Neuron (in vitro differentiated cells): ENCODE results near the gene KIZ.

Experiments
- H2AFZ ChIP-seq: one replicate; pipeline ENCODE4 v1.6.1; 2013; ENCODE audit warnings: low read depth, mild to moderate bottlenecking, inconsistent platforms, low read length, moderate library complexity
- H3K27me3 ChIP-seq: one replicate; pipeline ENCODE4 v1.6.1; 2013; ENCODE audit warnings: low read length; ENCODE audit not compliant: insufficient read depth
- H3K36me3 ChIP-seq: one replicate; pipeline ENCODE4 v1.6.1; 2013; ENCODE audit warnings: low read length; ENCODE audit not compliant: insufficient read depth
- H3K4me1 ChIP-seq: one replicate; pipeline ENCODE4 v1.6.1; 2013; ENCODE audit warnings: low read length; ENCODE audit not compliant: insufficient read depth
- H3K4me3 ChIP-seq: 2 replicates; pipeline ENCODE4 v1.5.1; 2013; ENCODE audit warnings: mild to moderate bottlenecking, low read length, moderate library complexity
- H3K9me3 ChIP-seq: one replicate; pipeline ENCODE4 v1.6.1; 2013; ENCODE audit warnings: low read length

The KIZ gene

GRCh38 chr20:21208999-21209398 is 83.1 kb downstream of the KIZ start:
- Histone ChIP-seq H3K9me3 (no peaks in the 10 kb centered on the region), H2AFZ (no peak overlapping the region), H3K27me3 (no peaks in the 10 kb centered on the region), H3K36me3 (no peaks in the 10 kb centered on the region), H3K4me3 (no peak overlapping the region), H3K4me1 (peaks cover 2% of the 10 kb centered on the region)

DNA sequence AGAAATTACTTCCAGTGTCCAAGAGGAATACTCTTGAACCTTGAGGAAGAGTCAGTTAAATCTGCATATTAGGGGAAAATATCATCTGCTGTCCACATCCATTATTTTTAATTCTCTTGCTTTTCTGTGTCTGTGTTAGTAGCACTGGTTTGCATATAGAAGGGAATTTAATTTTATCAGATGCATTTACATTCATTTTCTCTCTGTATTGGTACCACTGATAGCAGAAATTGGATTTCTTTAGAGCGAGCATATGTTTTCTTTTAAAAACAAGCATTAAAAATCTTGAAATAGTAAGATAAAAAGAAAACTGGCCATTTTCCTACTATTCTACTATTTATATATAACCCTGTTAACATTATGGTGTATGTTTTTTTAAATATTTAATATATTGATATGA is 83.8 kb downstream of the KIZ start:
- peaks cover 8% of the 10 kb centered on the region for H3K4me1 ChIP-seq
- no peaks in the 10 kb centered on the region for H3K9me3 ChIP-seq
- H3K27me3 ChIP-seq = no peaks in the 10 kb centered on the region
- H3K36me3 ChIP-seq = no peaks in the 10 kb centered on the region
- no peak overlapping the region for H3K4me3 ChIP-seq
- H2AFZ ChIP-seq = no peak overlapping the region

DNA sequence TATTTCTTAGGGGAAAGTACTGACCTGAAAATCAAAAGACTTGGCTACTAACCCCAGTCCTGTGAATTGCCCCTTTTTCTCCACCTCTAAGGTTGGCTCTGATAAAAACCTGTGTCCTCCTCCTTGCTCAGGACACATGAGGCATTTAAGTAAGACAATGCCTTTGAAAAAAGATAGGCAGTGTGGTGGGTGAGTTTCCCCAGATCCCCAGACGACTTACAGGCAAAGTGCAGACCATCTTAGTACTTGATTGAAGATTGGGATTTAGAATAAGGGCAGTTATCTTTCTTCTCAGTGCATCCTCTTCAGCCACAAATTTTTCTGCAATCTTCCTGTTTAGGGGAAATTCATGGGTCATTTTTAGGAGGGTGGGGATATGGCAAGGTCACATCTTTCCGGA is 87.8 kb downstream of the KIZ start:
- no peak overlapping the region for H3K4me3 ChIP-seq
- no peaks in the 10 kb centered on the region for H3K27me3 ChIP-seq
- H2AFZ ChIP-seq = no peak overlapping the region
- no peaks in the 10 kb centered on the region for H3K9me3 ChIP-seq
- peaks cover 12% of the 10 kb centered on the region for H3K4me1 ChIP-seq
- no peaks in the 10 kb centered on the region for H3K36me3 ChIP-seq

DNA sequence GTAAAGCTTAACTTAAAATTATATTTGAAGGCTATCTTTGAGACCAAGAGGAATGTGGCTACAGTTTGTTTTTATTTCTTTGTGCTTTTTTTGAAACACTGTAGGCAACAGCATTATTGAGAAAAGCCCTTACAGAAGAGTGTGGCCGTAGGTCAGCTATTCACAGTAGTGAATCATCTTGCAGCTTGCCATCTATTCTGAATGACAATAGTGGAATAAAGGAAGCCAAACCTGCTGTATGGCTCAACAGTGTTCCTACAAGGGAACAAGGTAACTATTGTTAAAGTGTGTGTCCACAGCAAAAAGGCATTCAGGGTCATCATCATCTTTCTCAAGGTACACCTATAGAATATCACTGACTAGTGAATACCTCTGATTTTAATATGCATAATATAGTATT is 88.5 kb downstream of the KIZ start:
- peaks cover 12% of the 10 kb centered on the region for H3K4me1 ChIP-seq
- no peak overlapping the region for H2AFZ ChIP-seq
- no peaks in the 10 kb centered on the region for H3K36me3 ChIP-seq
- no peak overlapping the region for H3K4me3 ChIP-seq
- no peaks in the 10 kb centered on the region for H3K9me3 ChIP-seq
- H3K27me3 ChIP-seq = no peaks in the 10 kb centered on the region

DNA sequence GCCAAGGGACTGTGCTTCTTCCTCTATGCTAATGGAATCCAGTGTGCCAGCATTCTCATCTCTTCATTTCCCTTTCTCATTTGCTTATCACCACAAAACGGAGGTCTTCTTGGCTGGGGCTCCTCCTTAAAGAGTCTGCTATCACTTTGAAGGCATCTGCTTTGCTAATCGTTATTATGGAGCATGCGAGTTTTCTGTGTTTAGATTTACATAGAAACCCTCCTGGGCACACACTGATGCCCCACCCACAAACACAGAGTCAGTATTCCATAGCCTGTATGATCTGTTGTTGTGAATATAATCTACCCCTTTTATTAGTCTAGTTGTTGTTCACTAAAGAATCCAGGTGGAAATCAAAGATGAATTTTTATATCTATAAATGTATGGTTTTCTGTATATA is 93.8 kb downstream of the KIZ start:
- Histone ChIP-seq H3K9me3 (no peaks in the 10 kb centered on the region), H3K4me1 (peaks cover 9% of the 10 kb centered on the region), H3K4me3 (no peak overlapping the region), H3K36me3 (no peaks in the 10 kb centered on the region), H2AFZ (no peak overlapping the region), H3K27me3 (no peaks in the 10 kb centered on the region)

DNA sequence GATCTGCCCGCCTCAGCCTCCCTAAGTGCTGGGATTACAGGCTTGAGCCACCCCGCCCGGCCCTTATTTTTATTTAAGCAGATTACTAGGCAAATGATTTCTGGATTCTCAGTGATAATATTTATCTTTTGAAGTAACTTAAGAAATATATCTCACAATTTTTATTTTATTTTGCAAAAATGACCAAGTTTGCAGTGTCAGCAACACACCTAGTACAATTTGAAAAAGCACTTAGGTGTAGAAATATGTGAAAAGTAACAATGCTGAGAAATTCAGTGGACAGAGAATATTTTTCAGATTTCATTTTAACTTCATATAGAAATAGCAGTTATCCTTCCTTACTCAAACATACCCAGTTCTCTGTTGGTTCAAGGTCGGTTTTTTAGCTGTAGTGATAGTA is 98.3 kb downstream of the KIZ start:
- H3K27me3 ChIP-seq = no peaks in the 10 kb centered on the region
- H3K4me1 ChIP-seq = peaks cover 17% of the 10 kb centered on the region
- no peak overlapping the region for H3K4me3 ChIP-seq
- no peaks in the 10 kb centered on the region for H3K36me3 ChIP-seq
- H3K9me3 ChIP-seq = no peaks in the 10 kb centered on the region
- H2AFZ ChIP-seq = no peak overlapping the region

DNA sequence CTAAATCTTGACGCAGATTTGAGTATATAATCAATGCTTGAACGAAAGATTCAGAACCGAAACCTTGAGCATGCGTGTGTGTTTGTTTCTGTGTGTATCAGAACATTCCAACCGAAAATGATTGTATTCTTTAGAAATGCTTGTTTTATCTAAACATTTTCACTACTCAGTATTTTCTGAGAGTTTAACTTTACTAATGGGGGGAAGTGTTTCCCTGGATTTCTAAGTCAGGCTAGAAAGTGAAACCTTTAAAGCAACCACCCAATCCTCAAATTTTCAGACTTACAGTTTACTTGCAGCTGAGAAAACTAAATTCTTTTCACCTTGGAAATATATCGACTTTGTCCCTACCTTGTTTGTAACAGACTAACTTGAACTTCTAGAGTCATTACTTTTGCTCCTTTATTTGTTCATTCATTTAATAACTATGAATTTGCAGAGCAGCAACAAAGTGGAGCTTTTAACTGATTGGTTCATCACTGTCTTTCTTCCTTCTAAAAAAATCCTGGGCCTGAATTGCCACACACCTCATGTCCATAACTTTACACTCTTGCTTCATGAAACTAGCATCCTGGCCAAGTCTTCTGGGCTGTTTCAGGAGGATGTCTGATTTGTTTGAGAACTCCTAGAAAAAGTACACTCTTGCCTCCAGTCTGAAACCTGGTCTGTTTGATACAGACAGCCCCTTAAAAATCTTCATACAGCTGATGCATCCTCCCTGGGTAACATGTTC is 99.5 kb downstream of the KIZ start:
- Histone ChIP-seq H3K4me1 (peaks cover 17% of the 10 kb centered on the region), H2AFZ (no peak overlapping the region), H3K9me3 (no peaks in the 10 kb centered on the region), H3K36me3 (no peaks in the 10 kb centered on the region), H3K27me3 (no peaks in the 10 kb centered on the region), H3K4me3 (no peak overlapping the region)

DNA sequence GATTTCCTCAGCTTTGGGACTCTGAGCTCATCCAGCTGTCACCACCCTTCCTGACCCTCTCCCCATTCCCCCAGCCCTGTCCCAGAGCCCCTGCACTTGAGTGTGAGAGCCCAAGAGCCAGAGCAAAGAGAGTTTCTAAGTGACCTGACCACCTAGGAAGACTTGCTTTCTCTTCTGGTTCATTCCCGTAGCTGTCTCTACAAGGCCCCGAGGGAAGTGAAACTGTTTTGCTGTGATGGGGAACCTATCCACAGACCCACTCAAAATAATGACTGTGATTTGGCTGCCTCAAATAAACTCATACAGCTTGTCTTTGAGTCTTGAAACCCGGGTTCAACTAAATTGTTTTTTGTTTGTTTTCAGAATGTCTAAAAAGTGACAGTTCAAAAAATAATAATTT is 102.6 kb downstream of the KIZ start:
- Histone ChIP-seq H3K9me3 (no peaks in the 10 kb centered on the region), H3K36me3 (no peaks in the 10 kb centered on the region), H3K4me3 (no peak overlapping the region), H3K27me3 (no peaks in the 10 kb centered on the region), H3K4me1 (peaks cover 40% of the 10 kb centered on the region), H2AFZ (no peak overlapping the region)

DNA sequence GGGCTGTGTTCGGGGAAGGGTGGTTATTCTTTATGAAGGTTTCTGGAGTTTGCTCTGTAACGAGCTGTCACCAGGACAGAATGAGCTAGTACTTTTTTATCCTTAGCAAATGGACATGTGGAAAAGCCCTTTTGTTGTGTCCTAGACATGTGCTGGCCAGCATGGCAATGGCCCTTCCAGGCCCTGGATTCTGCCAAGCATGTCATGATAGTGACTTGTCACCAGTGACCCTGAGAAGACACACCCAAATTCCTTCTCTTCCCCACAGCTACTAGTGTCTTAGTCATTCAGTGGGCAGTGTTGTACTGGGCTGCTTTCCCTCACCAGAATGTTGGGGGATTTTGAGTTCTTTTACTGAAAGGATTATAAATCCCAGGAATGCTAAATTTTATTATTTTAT is 103.3 kb downstream of the KIZ start:
- Histone ChIP-seq H3K9me3 (no peaks in the 10 kb centered on the region), H3K36me3 (no peaks in the 10 kb centered on the region), H3K4me1 (peaks cover 45% of the 10 kb centered on the region), H3K27me3 (no peaks in the 10 kb centered on the region), H2AFZ (no peak overlapping the region), H3K4me3 (no peak overlapping the region)

GRCh38 chr20:21230220-21230619 is 104.3 kb downstream of the KIZ start:
- no peaks in the 10 kb centered on the region for H3K36me3 ChIP-seq
- no peaks in the 10 kb centered on the region for H3K27me3 ChIP-seq
- peaks cover 45% of the 10 kb centered on the region for H3K4me1 ChIP-seq
- no peaks in the 10 kb centered on the region for H3K9me3 ChIP-seq
- no peak overlapping the region for H2AFZ ChIP-seq
- H3K4me3 ChIP-seq = no peak overlapping the region

GRCh38 chr20:21230686-21231085 is 104.8 kb downstream of the KIZ start:
- Histone ChIP-seq H3K36me3 (no peaks in the 10 kb centered on the region), H3K9me3 (no peaks in the 10 kb centered on the region), H3K27me3 (no peaks in the 10 kb centered on the region), H3K4me3 (no peak overlapping the region), H3K4me1 (peaks cover 50% of the 10 kb centered on the region), H2AFZ (no peak overlapping the region)

GRCh38 chr20:21232546-21233280 is 106.8 kb downstream of the KIZ start:
- no peaks in the 10 kb centered on the region for H3K9me3 ChIP-seq
- H3K27me3 ChIP-seq = no peaks in the 10 kb centered on the region
- peaks cover 47% of the 10 kb centered on the region for H3K4me1 ChIP-seq
- no peaks in the 10 kb centered on the region for H3K36me3 ChIP-seq
- H3K4me3 ChIP-seq = no peak overlapping the region
- H2AFZ ChIP-seq = no peak overlapping the region

GRCh38 chr20:21234324-21234723 is 108.4 kb downstream of the KIZ start:
- Histone ChIP-seq H2AFZ (peak overlapping the region; percentile 22), H3K36me3 (no peaks in the 10 kb centered on the region), H3K9me3 (no peaks in the 10 kb centered on the region), H3K27me3 (no peaks in the 10 kb centered on the region), H3K4me1 (peaks cover 47% of the 10 kb centered on the region), H3K4me3 (no peak overlapping the region)
